H9 (cell line): Measurements from ENCODE around the gene VWDE. TPM values are rescaled to one million over a fixed set of nuclear protein-coding genes. Genes with fewer than 3 reads are reported as not detected.
A peak's percentile ranks its signal among the peaks of the same experiment; 100 is the strongest.

Source experiments
- DNase-seq: peaks from one replicate; pipeline ENCODE4 v3.0.0-alpha.2; 2017
- H2AFZ ChIP-seq: one replicate; pipeline ENCODE4 v1.6.1; 2013; ENCODE audit warnings: mild to moderate bottlenecking, low read length, control low read depth, moderate library complexity
- H2AK5ac ChIP-seq: 2 replicates; pipeline ENCODE4 v1.6.1; 2013; ENCODE audit warnings: low read length, control low read depth, mixed read lengths; ENCODE audit not compliant: insufficient read length
- H2BK120ac ChIP-seq: one replicate; pipeline ENCODE4 v1.6.1; 2013; ENCODE audit warnings: low read depth, mild to moderate bottlenecking, low read length, control low read depth, inconsistent platforms; ENCODE audit not compliant: poor library complexity, severe bottlenecking
- H2BK12ac ChIP-seq: 2 replicates; pipeline ENCODE4 v1.6.1; 2013; ENCODE audit warnings: low read length, control low read depth, mixed read lengths, low read depth; ENCODE audit not compliant: insufficient read length
- H2BK15ac ChIP-seq: 2 replicates; pipeline ENCODE4 v1.6.1; 2013; ENCODE audit warnings: low read depth, low read length, control low read depth
- H2BK20ac ChIP-seq: one replicate; pipeline ENCODE4 v1.6.1; 2013; ENCODE audit warnings: low read depth, mild to moderate bottlenecking, low read length, control low read depth, inconsistent platforms; ENCODE audit not compliant: poor library complexity, severe bottlenecking
- H2BK5ac ChIP-seq: 2 replicates; pipeline ENCODE4 v1.6.1; 2013; ENCODE audit warnings: low read length, control low read depth, mixed read lengths; ENCODE audit not compliant: insufficient read length
- H3K14ac ChIP-seq: 2 replicates; pipeline ENCODE4 v1.6.1; 2013; ENCODE audit warnings: low read length, control low read depth; ENCODE audit not compliant: insufficient read depth
- H3K18ac ChIP-seq: 2 replicates; pipeline ENCODE4 v1.6.1; 2013; ENCODE audit warnings: low read depth, mild to moderate bottlenecking, mixed read lengths, low read length, control low read depth; ENCODE audit not compliant: insufficient read length
- H3K23ac ChIP-seq: 2 replicates; pipeline ENCODE4 v1.6.1; 2013; ENCODE audit warnings: low read length, control low read depth, mixed read lengths, low read depth; ENCODE audit not compliant: insufficient read length
- H3K23me2 ChIP-seq: 2 replicates; pipeline ENCODE4 v1.6.1; 2013; ENCODE audit warnings: low read depth, mild to moderate bottlenecking, mixed read lengths, low read length, control low read depth; ENCODE audit not compliant: insufficient read length, poor library complexity, severe bottlenecking
- H3K27ac ChIP-seq: 2 replicates; pipeline ENCODE4 v1.5.1; 2013; ENCODE audit warnings: low read length, control low read depth, mixed read lengths, low read depth; ENCODE audit not compliant: insufficient read length
- H3K27me3 ChIP-seq: 2 replicates; pipeline ENCODE4 v1.6.1; 2013; ENCODE audit warnings: low read length, control low read depth, inconsistent platforms; ENCODE audit not compliant: insufficient read depth
- H3K4ac ChIP-seq: 2 replicates; pipeline ENCODE4 v1.6.1; 2013; ENCODE audit warnings: low read depth, mild to moderate bottlenecking, control low read depth, inconsistent platforms, low read length, moderate library complexity
- H3K4me1 ChIP-seq: 2 replicates; pipeline ENCODE4 v1.6.1; 2013; ENCODE audit warnings: low read length, control low read depth, inconsistent platforms; ENCODE audit not compliant: insufficient read depth
- H3K4me2 ChIP-seq: 2 replicates; pipeline ENCODE4 v1.6.1; 2013; ENCODE audit warnings: low read length, control low read depth, mixed read lengths; ENCODE audit not compliant: insufficient read length, insufficient read depth
- H3K56ac ChIP-seq: 2 replicates; pipeline ENCODE4 v1.6.1; 2013; ENCODE audit warnings: low read depth, mild to moderate bottlenecking, mixed read lengths, low read length, control low read depth; ENCODE audit not compliant: insufficient read length
- H3K79me1 ChIP-seq: 2 replicates; pipeline ENCODE4 v1.6.1; 2013; ENCODE audit warnings: low read depth, mild to moderate bottlenecking, moderate library complexity, low read length, control low read depth, inconsistent platforms; ENCODE audit not compliant: insufficient read depth, poor library complexity, severe bottlenecking
- H3K79me2 ChIP-seq: 2 replicates; pipeline ENCODE4 v1.6.1; 2013; ENCODE audit warnings: low read length, control low read depth, inconsistent platforms; ENCODE audit not compliant: insufficient read depth
- H3K9ac ChIP-seq: 2 replicates; pipeline ENCODE4 v1.6.1; 2013; ENCODE audit warnings: low read length, control low read depth, mixed read lengths; ENCODE audit not compliant: insufficient read length; ENCODE audit errors: extremely low read depth
- H3K9me3 ChIP-seq: one replicate; pipeline ENCODE4 v1.6.1; 2013; ENCODE audit warnings: low read depth, low read length, inconsistent platforms; ENCODE audit not compliant: control insufficient read depth
- H3T11ph ChIP-seq: one replicate; pipeline ENCODE4 v1.6.1; 2013; ENCODE audit warnings: mild to moderate bottlenecking, low read length, control low read depth, inconsistent platforms
- H4K20me1 ChIP-seq: one replicate; pipeline ENCODE4 v1.6.1; 2013; ENCODE audit not compliant: control insufficient read depth, insufficient read length, insufficient read depth
- H4K5ac ChIP-seq: 2 replicates; pipeline ENCODE4 v1.6.1; 2013; ENCODE audit warnings: low read depth, mild to moderate bottlenecking, mixed read lengths, low read length, control low read depth; ENCODE audit not compliant: insufficient read length
- H4K8ac ChIP-seq: replicated peaks from 2 replicates; pipeline ENCODE4 v1.6.1; 2013; ENCODE audit warnings: low read length, control low read depth, mixed read lengths, low read depth; ENCODE audit not compliant: insufficient read length
- H4K91ac ChIP-seq: 2 replicates; pipeline ENCODE4 v1.6.1; 2013; ENCODE audit warnings: low read depth, mild to moderate bottlenecking, moderate library complexity, mixed read lengths, low read length, control low read depth; ENCODE audit not compliant: insufficient read length
- H3K27ac Mint-ChIP-seq, 3 experiments: 2 replicates in 2 of 3; 3 replicates in 1 of 3; pipeline ENCODE4 v1.8.0; 2020 to 2021; ENCODE audit warnings: mixed read lengths in 3 of 3, mild to moderate bottlenecking in 1 of 3, moderate library complexity in 1 of 3
- H3K27me3 Mint-ChIP-seq: 2 replicates; pipeline ENCODE4 v1.8.0; 2021; ENCODE audit warnings: low read depth, mild to moderate bottlenecking, moderate library complexity, mixed read lengths
- H3K36me3 Mint-ChIP-seq, 3 experiments: 2 replicates in 2 of 3; 3 replicates in 1 of 3; pipeline ENCODE4 v1.8.0; 2020 to 2021; ENCODE audit warnings: low read depth in 3 of 3, mixed read lengths in 3 of 3; ENCODE audit not compliant: insufficient read depth in 1 of 3
- H3K4me1 Mint-ChIP-seq, 2 experiments: 2 replicates each; pipeline ENCODE4 v1.8.0; 2020; ENCODE audit warnings: mixed read lengths in 2 of 2
- H3K4me3 Mint-ChIP-seq, 2 experiments: 2 replicates in 1 of 2; 3 replicates in 1 of 2; pipeline ENCODE4 v1.8.0; 2020 to 2021; ENCODE audit warnings: mild to moderate bottlenecking in 2 of 2, mixed read lengths in 2 of 2, moderate library complexity in 1 of 2
- H3K9me3 Mint-ChIP-seq, 2 experiments: 2 replicates in 1 of 2; 3 replicates in 1 of 2; pipeline ENCODE4 v1.8.0; 2020; ENCODE audit warnings: mild to moderate bottlenecking in 2 of 2, mixed read lengths in 2 of 2, moderate library complexity in 1 of 2
- WGBS: extraction: QIAGEN DNeasy Blood & Tissue Kit; methylation state at CpG from one replicate; pipeline ENCODE4 v1.1.7; 2013; ENCODE audit warnings: missing lambda C conversion rate, low lambda C conversion rate, mixed read lengths; ENCODE audit not compliant: insufficient read length; ENCODE audit errors: extremely low coverage; 5-methylcytosine and 5-hydroxymethylcytosine counted together
- total RNA-seq: library from RNA; stranded (reverse); gene quantifications from 2 replicates; pipeline ENCODE4 v1.2.1, GENCODE V29; 2021
- TF ChIP-seq, protein P1 (sequence below): fragments of 200-600 bp; sonication (generic); conservative IDR thresholded peaks from 3 replicates; pipeline ENCODE4 v1.8.0; 2021; ENCODE audit warnings: antibody characterized with exemption, mild to moderate bottlenecking

VWDE gene
- total RNA-seq, 1 experiment from 2014 or later = 18.1 TPM

DNA sequence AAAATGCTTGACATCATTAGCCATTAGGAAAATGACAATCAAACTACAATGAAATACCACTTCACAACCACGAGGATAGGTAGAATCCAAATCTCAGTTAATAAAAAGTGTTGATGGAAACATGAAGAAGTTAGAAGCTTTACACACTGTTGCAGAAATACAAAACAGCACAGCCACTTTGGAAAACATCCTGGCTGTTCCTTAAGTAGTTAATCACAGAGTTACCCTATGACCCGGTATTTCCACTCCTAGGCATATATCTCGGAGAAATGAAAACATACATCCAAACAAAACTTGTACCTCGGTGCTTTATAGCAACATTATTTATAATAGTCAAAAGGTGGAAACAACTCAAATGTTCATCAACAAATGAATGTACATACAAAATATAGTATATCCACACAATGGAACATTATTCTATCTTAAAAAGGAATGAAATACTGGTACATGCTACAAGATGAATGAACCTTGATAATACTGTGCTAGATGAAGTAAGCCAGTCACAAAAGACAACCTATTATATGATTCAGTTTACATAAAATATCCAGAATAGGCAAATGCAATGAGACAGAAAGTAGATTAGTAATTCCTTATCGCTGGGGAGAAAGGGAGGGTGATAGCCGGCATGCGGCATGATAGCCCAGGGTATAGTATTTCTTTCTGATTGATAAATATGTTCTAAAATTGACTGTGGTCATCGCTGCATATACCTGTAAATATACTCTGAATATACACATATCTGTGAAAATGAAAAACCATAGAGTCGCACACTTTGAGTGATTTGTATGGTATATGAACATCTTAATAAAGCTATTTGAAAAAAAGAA lies 1.9 kb downstream of the VWDE start:
- Histone ChIP-seq H3K27ac (no peak overlapping the region), H2BK120ac (no peak overlapping the region), H3T11ph (no peak overlapping the region), H3K27me3 (no peaks in the 10 kb centered on the region; the same call in 1 of the 2 replicates), H3K9ac (peak overlapping the region; percentile 6), H3K79me2 (peaks cover 16% of the 10 kb centered on the region; the same call in 1 of the 2 replicates), H3K23me2 (peaks cover 9% of the 10 kb centered on the region), H2BK12ac (no peak overlapping the region), H4K8ac (no peak overlapping the region), H4K20me1 (no peaks in the 10 kb centered on the region), H2AFZ (no peak overlapping the region), H3K4ac (no peak overlapping the region), H2BK15ac (no peak overlapping the region), H3K18ac (no peak overlapping the region), H3K56ac (no peak overlapping the region), H3K23ac (no peak overlapping the region), H3K4me1 (no peaks in the 10 kb centered on the region), H3K14ac (no peak overlapping the region), H2AK5ac (no peak overlapping the region), H2BK5ac (no peak overlapping the region), H2BK20ac (no peak overlapping the region), H4K5ac (no peak overlapping the region), H3K4me2 (peak overlapping the region; percentile 89), H4K91ac (no peak overlapping the region), H3K9me3 (peaks cover 12% of the 10 kb centered on the region), H3K79me1 (peaks cover under 1% of the 10 kb centered on the region)
- Mint-ChIP-seq H3K9me3 (peaks cover 19 to 26% of the 10 kb centered on the region in 2 experiments), H3K4me3 (peak overlapping the region; percentile 87 to 97), H3K27me3 (peaks cover 4% of the 10 kb centered on the region), H3K27ac (no peak overlapping the region), H3K4me1 (peaks cover 31 to 39% of the 10 kb centered on the region in 2 experiments), H3K36me3 (peaks cover 25 to 26% (median 26%) of the 10 kb centered on the region in 3 experiments)
- no CpG with 5 or more reads among the region's 9 CpGs for WGBS
- TF ChIP-seq, protein P1, sequence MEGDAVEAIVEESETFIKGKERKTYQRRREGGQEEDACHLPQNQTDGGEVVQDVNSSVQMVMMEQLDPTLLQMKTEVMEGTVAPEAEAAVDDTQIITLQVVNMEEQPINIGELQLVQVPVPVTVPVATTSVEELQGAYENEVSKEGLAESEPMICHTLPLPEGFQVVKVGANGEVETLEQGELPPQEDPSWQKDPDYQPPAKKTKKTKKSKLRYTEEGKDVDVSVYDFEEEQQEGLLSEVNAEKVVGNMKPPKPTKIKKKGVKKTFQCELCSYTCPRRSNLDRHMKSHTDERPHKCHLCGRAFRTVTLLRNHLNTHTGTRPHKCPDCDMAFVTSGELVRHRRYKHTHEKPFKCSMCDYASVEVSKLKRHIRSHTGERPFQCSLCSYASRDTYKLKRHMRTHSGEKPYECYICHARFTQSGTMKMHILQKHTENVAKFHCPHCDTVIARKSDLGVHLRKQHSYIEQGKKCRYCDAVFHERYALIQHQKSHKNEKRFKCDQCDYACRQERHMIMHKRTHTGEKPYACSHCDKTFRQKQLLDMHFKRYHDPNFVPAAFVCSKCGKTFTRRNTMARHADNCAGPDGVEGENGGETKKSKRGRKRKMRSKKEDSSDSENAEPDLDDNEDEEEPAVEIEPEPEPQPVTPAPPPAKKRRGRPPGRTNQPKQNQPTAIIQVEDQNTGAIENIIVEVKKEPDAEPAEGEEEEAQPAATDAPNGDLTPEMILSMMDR = no peak
- DNase-seq = no peak
